EH (cell line): ENCODE results near the gene SFMBT1.
"Not testable (repeated sequence)": the region's sequence is repeated elsewhere in the genome, so short reads cannot be mapped to it uniquely, and the experiment has no call there.

Experiments used
- DNase-seq: peaks from one replicate; pipeline ENCODE4 v3.0.0-alpha.2; 2015; ENCODE audit warnings: low read depth

Gene SFMBT1

DNA sequence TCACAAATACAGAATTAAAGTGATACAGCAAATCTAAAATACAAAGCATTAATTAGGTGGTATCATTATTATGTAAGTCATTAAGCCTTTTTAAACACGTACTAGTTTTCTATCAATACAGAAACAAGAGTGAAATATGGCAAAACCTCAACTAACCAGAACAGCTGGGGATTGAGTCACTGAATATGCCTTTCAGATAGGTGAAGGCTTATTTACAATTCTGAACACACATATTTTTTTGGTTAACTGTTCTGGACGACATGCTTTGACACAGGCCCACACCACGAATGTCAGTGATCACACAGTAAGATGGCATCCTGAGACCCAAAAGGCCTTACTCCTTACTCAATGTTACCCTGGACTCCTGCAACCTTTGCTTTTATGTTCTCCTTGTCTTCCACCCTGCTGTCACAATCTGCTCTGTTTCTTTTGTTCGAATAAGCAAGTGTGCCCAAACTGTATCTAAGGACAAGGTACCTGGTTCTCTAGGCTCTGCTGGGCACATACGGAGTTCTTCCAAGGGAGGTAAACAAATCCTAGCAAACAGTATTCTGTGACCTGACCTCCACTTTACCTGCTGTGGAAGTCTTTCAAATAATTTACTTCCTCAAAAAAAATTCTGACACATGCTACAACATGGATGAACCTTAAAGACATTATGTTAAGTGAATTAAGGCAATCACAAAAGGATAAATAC, 7.0 kb downstream of the SFMBT1 start:
- no peak for DNase-seq

DNA sequence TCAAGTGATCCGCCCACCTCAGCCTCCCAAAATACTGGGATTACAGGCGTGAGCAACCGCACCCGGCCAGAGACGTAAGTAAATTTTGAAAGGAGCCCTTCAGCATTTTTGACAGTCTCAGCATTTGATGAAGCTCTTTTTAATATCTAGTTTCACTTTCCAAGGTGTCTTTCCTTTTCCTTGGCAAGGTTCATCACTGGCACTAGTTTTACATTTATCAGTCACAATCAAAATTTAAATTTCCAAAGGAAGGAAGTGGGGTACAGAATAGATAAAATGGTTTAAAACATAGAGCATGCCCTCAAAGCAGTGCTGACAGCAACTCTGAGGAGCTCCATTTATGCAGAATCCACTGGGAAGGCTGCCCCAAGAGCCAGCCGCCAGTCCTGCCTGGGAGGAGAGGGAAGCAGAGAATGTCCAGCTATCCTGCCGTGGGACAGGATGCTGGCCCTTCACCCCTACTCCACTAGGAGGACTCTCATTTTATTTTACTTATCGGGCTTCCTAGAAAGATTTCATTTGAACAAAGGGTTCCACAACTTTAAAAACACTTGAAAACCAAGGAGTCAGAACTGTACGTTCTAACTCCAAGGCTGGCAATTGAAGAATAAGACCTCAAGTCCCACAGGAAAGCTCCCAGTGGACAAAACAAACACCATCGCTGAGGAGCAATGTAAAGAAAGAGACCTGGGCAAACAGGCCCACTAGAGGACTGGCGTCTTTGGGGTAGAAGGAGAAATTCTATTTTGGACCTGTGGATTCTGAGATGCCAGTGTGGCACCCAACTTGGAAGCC, 9.9 kb downstream of the SFMBT1 start:
- no peak for DNase-seq

DNA sequence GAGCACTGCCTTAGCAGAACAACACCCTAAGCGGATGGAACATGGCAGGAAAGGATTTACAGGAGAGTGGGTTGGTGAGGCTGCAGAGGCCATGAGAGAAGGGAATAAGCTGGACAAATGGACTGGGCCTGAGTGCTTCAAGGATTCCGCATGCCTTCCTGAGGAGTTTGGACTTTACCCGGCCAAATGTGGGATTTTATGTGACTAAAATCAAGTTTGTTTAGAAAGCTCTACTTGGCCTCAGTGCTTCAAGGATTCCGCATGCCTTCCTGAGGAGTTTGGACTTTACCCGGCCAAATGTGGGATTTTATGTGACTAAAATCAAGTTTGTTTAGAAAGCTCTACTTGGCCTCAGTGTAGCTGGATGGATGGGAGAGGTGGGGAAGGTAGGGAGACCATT, 10.9 kb downstream of the SFMBT1 start:
- DNase-seq: not testable (repeated sequence)

DNA sequence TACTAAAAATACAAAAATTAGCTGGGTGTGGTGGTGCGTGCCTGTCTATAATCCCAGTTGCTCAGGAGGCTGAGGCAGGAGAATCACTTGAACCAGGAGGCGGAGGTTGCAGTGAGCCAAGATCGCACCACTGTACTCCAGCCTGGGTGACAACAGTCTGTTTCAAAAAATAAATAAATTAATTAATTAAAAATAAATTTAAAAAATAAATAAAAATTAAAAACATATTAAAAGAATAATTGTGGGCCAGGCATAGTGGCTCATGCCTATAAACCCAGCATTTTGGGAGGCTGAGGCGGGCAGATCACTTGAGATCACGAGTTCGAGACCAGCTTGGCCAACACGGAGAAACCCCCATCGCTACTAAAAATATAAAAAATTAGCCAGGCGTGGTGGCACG, 11.5 kb downstream of the SFMBT1 start:
- not testable (repeated sequence) for DNase-seq

DNA sequence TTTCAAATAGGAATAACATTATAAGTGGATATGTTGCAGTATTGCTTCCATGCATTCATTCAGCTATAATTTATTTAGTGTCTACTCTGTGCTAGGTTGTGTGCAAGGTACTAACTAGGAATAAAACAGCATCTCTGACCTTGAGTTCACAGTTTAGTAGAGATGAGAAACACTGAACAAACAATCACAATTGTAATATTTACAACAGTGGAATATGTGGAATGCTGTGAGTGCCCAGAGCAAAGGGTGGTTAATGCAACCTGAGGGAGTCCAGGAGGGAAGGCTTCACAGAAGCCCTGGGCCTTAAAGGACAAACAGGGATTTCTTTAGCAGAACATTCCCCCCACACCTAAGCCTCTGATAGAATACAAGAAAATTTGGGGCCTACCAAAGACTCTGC, 13.3 kb downstream of the SFMBT1 start:
- no peak for DNase-seq

DNA sequence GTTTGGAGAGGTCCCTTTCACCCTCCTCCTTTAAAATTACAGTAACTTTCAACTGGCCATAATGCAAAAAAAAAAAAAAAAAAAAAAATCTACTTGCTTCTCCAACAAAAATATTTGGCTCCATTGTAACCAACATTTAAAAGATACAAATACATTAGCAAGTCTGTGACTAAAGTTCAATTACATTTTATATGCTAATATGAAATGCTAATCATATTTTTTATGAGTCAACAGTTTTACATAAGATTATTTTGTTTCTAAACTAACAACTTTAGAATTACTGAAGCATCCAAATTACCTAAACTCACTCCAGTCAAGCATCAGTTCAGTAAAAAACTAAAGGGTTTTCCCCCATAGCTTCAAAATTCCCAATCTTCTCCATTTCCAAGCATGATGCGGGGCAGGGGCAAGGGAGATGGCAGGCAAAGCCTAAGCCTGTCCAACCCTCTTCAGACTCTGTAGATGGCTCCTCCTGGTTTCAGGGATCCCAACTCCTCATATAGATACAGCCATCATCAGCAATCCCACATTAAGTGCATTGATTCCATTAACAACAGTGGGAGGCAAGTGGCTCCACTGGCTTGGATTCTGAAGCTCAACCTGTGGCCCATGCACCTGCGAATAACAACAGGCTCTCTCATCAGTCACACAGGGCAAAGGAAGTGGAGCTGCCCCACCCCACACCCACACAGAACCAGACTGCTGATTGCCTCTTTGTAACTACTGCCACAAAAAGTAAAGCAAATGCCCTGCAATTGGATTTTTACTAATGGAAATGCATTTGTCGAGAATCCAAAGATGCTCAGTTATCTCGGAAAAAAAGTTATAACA, 15.0 kb downstream of the SFMBT1 start:
- no peak for DNase-seq

DNA sequence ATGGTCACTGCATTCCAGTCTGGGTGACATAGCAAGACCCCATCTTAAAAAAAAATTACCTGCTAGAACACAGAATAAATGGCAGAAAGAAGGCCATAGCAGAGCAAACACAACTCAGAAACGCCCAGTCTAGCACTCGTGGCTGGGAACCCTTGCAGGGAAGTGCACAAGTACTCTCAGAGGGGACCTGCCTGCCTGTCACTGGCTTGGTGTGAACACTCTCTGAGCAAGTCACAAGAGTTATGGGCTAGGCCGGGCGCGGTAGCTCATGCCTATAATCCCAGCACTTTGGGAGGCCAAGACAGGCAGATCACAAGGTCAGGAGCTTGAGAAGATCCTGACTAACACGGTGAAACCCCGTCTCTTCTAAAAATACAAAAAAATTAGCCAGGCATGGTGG, 17.2 kb downstream of the SFMBT1 start:
- no peak for DNase-seq

DNA sequence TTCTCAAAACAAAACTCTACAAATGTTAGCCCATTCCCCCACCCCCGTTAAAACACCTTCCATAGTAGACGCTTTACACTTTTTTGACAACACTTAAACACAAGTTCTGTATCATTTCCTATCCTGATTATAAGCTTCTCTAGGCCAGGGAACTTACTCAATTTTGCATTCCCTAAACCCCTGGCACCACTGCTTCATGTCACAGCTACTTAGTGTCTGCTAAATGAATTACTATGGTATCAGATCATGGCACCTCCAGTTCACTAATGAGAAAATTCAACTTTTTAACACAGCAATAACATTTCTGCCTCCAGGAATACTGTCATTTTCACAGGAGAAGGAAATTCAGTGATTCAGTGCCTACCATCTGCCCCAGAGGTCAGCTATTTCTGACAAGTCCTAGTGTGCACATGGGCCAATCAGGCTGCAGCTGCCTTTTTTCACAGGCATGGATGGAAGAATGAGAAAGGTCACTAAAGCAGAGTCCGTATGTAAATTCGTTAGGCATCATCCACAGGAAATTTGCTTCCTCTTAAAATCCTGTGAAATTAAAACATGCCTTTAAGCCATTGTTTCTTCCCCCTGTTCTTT, 18.5 kb downstream of the SFMBT1 start:
- peak; percentile 31 for DNase-seq

DNA sequence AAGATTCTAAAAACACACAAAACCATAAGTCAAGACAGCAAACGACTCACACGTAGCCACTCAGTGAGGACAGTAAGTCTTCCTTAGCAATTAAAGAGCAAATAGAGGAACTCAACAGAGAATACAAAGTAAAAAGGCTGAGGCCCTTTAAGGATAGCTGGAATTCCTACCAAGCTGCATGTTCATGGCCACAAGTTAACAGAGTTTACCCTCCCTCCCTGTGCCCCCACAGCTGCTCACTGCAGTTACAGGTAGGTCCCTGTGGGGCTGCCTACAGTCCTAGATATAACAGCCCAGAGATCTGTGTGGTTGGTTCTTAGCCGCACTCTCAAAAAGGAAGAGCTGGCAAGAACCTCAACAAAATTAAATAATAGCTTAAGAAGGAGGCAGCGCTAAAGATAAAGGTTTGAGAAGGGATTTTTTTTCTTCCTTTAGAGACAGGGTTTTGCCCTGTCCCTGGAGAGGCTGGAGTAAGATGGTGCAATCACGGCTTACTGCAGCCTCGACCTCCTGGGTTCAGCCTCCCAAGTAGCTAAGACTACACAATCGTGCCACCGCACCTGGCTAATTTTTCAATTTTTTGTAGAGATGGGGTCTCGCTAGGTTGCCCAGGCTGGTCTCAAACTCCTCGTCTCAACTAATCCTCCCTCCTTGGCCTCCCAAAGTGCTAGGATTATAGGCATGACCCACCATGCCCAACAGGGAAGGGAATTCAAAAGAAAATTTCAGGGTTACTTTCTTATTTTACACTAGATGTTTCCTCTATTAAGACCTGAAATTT, 19.3 kb downstream of the SFMBT1 start:
- DNase-seq: no peak

DNA sequence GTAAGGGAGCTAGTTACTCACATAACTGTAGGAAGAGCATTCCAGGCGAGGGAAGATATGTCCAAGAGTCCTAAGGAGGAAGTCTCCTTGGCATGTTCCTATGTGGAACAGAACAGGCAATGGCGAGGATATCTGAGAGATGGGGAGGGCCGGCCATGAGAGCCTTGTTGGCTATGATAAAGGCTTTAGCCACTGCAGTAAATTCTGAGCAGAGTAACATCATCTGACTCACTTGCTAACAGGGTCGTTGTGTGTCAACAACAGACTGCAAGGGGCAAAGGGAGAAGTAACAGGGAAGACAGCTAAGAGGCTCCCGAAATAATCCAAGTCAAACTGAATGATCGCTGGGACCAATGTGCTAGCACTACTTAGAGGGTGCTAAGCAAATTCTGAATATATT, 21.6 kb downstream of the SFMBT1 start:
- no peak for DNase-seq

DNA sequence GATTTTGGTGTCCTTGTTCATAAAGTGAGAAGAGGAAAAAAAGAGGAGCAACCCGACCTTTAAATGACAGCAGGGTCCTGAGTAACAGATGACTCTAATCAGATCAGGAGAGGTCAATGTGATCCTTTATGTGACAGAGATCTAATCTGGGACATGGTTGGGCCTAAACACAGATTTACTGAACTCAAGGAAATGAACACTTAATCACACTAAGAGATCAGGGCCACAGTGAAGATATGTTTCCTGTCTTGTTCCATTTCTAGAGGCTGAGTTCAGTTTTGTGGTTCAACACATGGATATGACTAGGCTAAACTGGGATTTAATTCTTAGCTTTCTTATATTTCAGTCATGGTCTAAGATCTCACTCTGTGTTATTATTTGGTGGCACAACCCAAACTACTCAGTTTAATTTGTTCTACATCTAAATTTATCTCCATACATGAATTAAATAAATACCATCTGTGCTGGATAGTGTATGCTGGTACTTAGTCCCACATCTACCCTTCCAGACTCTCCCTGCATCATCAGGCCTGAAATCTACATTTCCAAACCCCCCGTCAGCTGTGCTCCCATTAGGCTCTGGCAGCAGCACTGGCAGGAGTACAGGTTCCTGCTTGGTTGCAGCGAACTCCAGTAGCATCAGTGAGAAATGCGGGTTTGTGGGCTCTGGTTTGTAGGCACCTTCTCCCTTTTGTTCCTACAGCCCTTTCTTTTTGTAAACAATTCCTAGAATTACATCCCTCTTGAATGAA, 22.6 kb downstream of the SFMBT1 start:
- DNase-seq: peak; percentile 47

DNA sequence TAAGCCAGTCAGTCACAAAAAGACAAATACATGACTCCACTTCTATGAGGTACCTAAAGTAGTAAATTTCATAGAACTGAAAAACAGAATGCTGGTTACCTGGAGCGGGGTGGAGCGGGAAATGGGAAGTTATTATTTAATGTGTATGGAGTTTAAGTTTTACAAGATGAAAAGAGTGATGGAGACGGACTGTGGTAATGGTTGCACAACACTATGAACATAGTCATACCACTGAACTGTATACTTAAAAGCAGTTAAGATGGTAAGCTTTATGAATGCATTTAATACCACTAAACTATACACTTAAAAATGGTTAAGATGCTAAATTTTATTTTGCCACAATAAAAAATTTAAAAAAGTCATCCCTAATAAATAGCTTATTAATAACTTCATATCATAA, 23.2 kb downstream of the SFMBT1 start:
- DNase-seq: no peak

DNA sequence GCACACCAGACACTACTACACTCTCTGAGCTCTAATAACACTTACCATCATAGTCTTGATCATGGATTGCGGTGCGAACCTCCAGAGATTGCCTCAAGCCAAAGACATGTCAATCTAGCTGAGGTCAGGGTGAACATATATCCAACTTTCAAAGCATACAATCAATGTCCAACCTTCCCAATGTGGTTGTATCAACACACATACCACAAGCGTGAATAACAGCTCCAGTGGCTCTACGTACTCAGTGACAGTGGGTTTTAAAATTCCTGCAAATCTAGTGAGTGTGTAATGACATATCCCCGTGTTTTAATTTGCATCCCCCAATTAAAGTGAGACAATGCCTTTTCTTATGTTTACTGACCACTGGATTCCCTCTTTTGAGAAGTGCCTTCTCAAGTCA, 29.6 kb downstream of the SFMBT1 start:
- peak; percentile 45 for DNase-seq

DNA sequence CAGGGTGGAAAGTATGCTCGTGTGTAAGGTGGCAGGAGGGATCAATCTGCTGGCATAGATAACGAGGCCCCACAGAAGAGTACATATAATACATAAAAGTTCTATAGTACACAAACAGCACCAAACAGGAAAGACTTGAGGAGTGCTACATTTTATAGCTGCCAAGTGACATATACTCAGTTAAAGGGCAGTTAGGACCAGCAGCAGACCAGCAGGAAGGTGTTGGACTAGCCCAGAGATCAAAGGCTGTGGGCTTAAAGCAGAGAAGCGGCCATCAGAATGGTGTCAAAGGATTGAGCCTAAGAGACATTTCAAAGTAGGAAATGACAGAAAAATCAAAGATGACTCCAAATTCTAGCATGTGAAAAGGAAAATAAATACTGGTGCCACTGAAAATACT, 34.5 kb downstream of the SFMBT1 start:
- no peak for DNase-seq

DNA sequence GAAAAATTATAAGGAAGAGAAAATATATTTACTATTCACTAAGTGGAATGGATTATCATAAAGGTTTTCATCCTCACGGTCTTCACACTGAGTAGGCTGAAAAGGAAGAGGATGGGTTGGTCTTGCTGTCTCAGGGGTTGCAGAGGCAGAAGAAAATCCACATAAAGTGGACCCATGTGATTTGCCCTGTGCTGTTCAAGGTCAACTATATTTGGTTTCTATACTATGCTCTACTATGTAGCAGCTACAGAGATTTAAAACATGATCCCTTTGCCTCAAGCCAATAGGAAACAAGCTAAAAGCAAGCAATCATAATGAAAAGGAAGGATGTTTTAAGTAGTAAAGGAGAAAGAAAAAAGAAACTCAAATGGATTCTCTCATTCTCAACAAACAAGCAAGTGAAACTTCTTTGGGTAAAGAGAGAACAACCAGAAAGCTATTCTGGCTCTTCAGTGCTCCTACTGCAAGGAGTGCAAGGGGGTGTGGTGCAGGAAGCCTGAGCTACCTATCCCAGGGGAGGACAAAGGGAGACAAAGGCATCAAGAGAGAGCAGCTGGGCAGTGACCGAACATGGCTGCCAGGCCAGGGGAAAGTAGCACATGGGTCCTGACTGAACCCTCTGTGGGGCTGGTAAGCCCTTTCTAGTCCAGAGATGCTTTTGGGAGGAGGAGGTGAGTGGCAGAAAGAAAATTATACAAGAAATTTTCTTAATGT, 35.9 kb downstream of the SFMBT1 start:
- no peak for DNase-seq

DNA sequence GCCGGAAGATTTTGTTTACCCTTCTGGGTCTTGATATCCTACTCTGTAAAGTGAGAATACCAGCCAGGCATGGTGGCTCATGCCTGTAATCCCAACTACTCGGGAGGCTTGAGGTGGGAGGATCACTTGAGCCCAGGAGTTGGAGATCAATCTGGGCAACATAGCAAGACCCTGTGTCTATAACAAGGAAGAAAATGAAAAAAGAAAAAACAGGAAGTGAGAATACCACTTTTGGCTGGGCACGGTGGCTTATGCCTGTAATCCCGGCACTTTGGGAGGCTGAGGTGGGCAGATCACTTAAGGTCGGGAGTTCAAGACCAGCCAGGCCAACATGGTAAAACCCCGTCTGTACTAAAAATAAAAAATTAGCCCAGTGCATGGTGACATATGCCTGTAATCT, 36.9 kb downstream of the SFMBT1 start:
- DNase-seq: no peak

DNA sequence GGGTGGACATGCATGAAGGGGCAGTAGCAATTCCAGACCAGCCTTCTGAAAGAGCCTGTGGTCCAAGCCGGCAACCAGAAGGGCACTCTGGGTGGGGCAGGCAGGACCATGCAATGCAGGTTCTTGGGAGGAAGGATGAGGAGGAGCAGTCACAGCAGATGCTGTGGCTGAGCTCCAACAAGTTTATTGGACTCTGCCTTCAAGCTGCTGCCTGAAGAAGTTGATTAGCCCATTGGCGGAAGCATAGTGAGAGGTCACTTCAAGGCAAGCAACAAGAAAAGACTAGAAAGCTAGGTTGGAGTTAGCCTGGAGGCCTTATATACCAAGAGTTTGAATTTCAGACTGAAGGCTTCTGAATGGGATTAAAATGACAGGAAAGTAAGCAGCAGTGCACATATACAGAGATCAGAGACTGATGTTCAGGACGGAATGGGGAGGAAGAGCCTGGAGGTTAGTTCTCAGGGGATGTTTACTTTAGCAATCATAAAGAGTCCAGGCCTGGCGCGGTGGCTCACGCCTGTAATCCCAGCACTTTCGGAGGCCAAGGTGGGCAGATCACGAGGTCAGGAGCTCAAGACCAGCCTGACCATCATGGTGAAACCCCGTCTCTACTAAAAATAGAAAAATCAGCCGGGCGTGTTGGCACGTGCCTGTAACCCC, 39.9 kb downstream of the SFMBT1 start:
- no peak for DNase-seq

DNA sequence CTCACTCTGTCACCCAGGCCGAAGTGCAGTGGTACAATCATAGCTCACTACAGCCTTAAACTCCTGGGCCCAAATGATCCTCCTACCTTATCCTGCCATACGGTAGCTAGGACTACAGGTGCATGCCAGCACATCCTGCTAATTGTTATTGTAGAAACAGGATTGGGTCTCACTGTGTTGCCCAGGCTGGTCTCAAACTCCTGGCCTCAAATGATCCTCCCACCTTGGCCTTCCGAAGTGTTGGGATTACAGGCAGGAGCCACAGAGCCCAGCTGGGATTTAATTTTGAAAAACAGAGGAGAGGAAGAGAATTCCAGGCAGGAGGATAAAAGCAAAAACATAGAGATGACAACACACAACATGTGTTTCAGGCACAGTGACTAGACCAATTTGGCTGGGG, 40.5 kb downstream of the SFMBT1 start:
- DNase-seq: no peak

DNA sequence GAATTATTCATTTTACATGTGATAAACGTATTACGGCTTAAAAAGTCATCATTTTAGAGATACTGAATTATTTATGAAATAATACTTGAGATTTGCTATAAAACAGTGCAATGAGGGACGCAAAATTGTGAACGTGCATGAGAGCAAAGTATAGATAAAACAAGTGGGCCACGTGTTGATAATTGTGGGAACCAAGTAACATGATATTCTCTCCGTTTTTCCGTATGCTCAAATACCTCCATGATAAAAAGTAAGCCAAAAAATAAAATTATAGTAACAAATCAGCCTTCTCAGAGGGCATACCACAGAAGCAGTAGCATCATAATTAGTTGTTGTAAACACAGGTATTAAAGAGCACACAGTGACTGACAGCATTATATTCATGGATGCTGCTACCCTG, 42.6 kb downstream of the SFMBT1 start:
- no peak for DNase-seq
